22Rv1 (cell line): ENCODE results near the gene KHDC4.

Source experiments
- CTCF ChIP-seq: fragments of 450-650 bp; IDR thresholded peaks from 2 replicates; pipeline ENCODE4 v1.5.1; 2017; ENCODE audit warnings: mild to moderate bottlenecking
- ZFX ChIP-seq: fragments of 450-650 bp; IDR thresholded peaks from 2 replicates; pipeline ENCODE4 v1.6.1; 2017; ENCODE audit warnings: antibody characterized with exemption, borderline replicate concordance

- no peak for TF ChIP-seq CTCF
- TF ChIP-seq ZFX = no peak
These were observed 62.8 kb downstream of the KHDC4 start for GRCh38 chr1:155871390-155871789.
